ENCODE measurements around the gene ASPM. TPM values are rescaled to one million over a fixed set of nuclear protein-coding genes. Genes with fewer than 3 reads are reported as not detected.
"Not testable (repeated sequence)": the region's sequence is repeated elsewhere in the genome, so short reads cannot be mapped to it uniquely, and the experiment has no call there.

Gene ASPM
- total RNA-seq, 1 experiment from 2014 or later = 30.0 TPM

GRCh38 chr1:197093226-197093885 is 53.1 kb downstream of the ASPM start:
- in situ Hi-C loops (cut with HindIII; ENCODE audit: low sequenced_read_pairs) = no loop called here
- no peak for DNase-seq (ENCODE audit: low spot score)

DNA sequence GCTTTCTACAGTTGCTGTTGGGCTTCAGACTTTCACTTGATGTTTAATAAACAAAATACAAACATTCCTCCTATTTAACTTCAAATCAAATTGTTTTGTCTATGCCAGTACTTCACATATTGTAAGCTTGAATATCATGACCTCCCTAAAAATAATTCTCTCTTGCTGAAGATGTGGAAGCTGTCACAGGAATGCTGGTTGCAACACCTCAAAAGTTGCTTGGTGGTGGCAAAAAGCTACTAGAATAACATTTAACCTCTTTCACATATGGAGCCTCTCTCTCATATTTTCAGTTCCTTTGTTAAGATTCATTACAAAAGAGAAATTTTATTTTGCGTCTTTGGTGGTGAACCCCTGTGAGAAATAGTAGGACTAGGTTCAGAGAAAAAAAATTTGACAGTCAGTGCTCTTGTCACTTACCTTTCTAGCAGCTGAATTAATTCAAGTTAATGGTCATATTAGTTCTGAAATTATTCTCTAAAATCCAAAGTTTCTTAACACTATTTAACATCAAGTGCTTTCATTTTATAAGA is 53.9 kb downstream of the ASPM start:
- in situ Hi-C loops (cut with HindIII; ENCODE audit: low sequenced_read_pairs) = no loop called here
- no peak for DNase-seq (ENCODE audit: low spot score)

GRCh38 chr1:197083474-197083873 is 63.0 kb downstream of the ASPM start:
- no peak for DNase-seq (ENCODE audit: low spot score)
- in situ Hi-C loops (cut with HindIII; ENCODE audit: low sequenced_read_pairs) = no loop called here

GRCh38 chr1:197081117-197081753 is 65.2 kb downstream of the ASPM start:
- in situ Hi-C loops (cut with HindIII; ENCODE audit: low sequenced_read_pairs) = no loop called here
- no peak for DNase-seq (ENCODE audit: low spot score)

GRCh38 chr1:197080323-197080722 is 66.1 kb downstream of the ASPM start:
- in situ Hi-C loops (cut with HindIII; ENCODE audit: low sequenced_read_pairs) = no loop called here
- DNase-seq (ENCODE audit: low spot score) = no peak

- DNase-seq (ENCODE audit: low spot score) = no peak
- in situ Hi-C loops (cut with HindIII; ENCODE audit: low sequenced_read_pairs) = no loop called here
Measured at GRCh38 chr1:197076585-197076984, 69.9 kb downstream of the ASPM start.

- no peak for DNase-seq (ENCODE audit: low spot score)
- in situ Hi-C loops (cut with HindIII; ENCODE audit: low sequenced_read_pairs) = no loop called here
Measured at GRCh38 chr1:197073978-197074377, 72.5 kb downstream of the ASPM start.

DNA sequence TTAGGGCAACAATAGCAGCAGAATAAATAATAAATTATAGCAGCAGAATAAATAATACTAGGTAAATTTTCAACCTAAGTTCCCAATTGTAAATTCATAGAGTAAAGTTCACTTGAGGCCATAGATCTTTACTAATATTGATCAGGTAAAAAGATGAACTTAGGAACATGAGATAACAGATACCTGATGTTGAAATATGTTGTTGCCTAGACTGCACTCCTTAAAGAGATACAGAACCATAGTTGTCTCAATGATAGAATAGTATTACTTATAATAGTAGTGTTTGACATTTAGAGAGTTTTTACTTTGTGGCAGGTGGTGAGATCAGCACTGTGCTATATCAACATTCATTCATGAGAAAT is 79.0 kb downstream of the ASPM start:
- in situ Hi-C loops (cut with HindIII; ENCODE audit: low sequenced_read_pairs) = no loop called here
- DNase-seq (ENCODE audit: low spot score) = no peak

DNA sequence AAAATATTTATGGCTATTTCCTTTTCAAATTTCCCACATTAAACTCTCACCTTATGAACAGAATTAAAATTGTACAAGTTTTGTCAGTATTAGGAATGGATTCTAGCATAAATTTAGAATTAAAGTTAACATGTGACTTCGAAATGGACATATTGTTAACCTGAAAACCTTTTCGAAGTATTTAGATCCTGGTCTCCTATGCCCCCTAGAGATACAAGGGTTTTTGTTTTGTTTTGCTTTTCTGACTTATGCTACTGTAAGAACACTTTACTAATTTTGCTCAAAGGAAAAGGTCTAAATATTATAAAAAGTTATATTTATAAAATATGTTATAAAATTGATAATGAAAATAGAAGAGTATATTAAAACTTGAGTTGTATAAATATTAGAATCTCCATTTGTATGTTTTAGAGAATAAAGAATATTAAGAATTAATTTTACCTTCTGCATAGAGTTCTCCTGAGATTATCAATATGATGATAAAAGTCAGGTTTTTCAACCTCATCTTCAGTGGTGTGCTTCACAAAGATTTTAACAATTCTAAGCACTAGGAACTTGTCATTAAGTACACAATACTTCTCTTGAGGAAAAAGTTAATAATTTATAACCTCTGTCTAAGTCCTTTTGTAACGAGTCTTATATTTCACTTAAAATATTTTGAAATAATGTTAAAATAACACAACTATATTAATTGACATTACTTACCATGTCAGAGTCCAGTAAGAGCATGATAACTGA is 79.6 kb downstream of the ASPM start, which contains the start of gene F13B:
Gene F13B (minus strand): TSS at position 542 of the 738 bp plus-strand sequence. CDS start 37 bp downstream, at position 505.
- no peak for DNase-seq (ENCODE audit: low spot score)
- in situ Hi-C loops (cut with HindIII; ENCODE audit: low sequenced_read_pairs) = no loop called here

- DNase-seq (ENCODE audit: low spot score) = no peak
- in situ Hi-C loops (cut with HindIII; ENCODE audit: low sequenced_read_pairs) = no loop called here
Measured at GRCh38 chr1:197066277-197066676, 80.2 kb downstream of the ASPM start.

- DNase-seq (ENCODE audit: low spot score) = no peak
- in situ Hi-C loops (cut with HindIII; ENCODE audit: low sequenced_read_pairs) = no loop called here
Measured at GRCh38 chr1:197065559-197065958, 80.9 kb downstream of the ASPM start.

- DNase-seq (ENCODE audit: low spot score) = no peak
- in situ Hi-C loops (cut with HindIII; ENCODE audit: low sequenced_read_pairs) = no loop called here
Measured at GRCh38 chr1:197063212-197063611, 83.3 kb downstream of the ASPM start.

DNA sequence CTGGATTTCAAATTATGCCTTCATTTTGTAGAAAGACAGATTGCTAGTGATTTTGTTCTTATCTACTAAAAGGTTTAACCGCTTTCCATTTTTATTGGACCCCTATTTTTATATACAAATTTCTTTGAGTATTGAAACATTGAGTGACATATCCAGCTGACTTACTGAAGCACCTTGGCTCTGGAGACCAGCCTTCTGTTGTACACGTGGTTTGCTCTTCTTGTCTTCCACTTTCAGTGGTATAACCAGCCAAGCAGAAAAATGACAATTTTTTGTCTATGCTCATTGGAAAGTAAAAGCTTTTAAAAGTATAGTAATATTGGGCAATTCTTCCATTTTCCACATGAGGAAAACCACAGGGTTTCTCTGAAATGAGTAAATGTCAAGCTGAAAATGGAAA is 83.8 kb downstream of the ASPM start:
- in situ Hi-C loops (cut with HindIII; ENCODE audit: low sequenced_read_pairs) = no loop called here

GRCh38 chr1:197049100-197049499 is 97.4 kb downstream of the ASPM start:
- in situ Hi-C loops (cut with HindIII; ENCODE audit: low sequenced_read_pairs) = no loop called here
- no peak for DNase-seq (ENCODE audit: low spot score)

More for the DNA sequence above, 83.8 kb downstream of the ASPM start:
- DNase-seq (ENCODE audit: low spot score) = no peak

DNA sequence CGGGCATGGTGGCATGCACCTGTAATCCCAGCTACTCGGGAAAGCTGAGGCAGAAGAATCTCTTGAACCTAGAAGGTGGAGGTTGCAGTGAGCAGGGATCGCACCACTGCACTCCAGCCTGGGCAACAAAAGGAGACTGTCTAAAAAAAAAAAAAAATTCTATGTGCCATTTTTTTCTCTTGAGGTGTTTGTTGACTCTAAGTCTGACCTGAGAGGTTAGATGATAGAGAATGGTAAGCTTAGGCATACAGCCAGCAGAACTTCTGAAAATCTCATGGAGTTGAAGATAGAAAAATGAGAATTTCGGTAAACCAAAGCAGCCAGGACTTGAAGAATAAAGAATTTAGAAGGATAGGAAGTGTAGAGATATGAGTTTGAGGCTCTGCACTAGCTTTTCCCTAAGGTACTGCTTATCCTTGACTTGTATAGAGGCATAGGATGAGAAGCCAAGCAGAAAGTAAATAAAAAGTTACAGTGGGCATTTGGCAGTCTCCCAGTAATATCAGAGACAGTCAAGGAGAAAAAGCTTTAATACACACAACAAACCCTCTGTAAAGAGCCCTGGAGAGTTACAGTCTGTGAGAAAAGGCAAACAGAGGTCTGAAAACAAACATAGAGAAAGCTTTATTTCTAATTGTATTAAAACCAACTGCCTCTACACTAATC is 103.7 kb downstream of the ASPM start:
- no peak for DNase-seq (ENCODE audit: low spot score)
- in situ Hi-C loops (cut with HindIII; ENCODE audit: low sequenced_read_pairs) = no loop called here

- in situ Hi-C loops (cut with HindIII; ENCODE audit: low sequenced_read_pairs) = no loop called here
- DNase-seq (ENCODE audit: low spot score) = no peak
Measured at GRCh38 chr1:197041486-197042353, 104.7 kb downstream of the ASPM start.

DNA sequence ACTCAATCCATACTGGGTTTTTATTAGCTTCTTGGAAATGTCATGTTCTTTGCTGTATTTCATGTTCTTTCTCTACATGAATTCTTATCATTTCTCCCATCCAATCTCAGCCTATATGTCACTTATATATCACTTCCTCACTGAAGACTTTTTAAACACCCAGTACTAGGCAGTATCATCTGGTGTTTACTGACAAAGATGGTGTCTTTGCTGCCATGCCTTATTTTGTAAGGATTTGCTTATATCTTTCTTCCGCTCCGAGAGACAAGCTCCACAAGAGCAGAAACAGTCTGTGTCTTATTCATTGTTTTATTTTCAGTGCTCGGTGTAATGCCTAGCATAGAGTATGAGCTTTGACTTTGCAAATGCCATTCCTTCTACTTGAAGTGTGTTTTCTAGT is 109.6 kb downstream of the ASPM start:
- in situ Hi-C loops (cut with HindIII; ENCODE audit: low sequenced_read_pairs) = no loop called here
- DNase-seq (ENCODE audit: low spot score) = no peak

GRCh38 chr1:197034631-197035339 is 111.7 kb downstream of the ASPM start:
- in situ Hi-C loops (cut with HindIII; ENCODE audit: low sequenced_read_pairs); DNase-seq (ENCODE audit: low spot score): not testable (repeated sequence)
